Breast epithelium (tissue), 4 donors: ENCODE measurements around the gene ABAT. TPM values are rescaled to one million over a fixed set of nuclear protein-coding genes. Genes with fewer than 3 reads are reported as not detected.

ENCODE experiments used
- DNase-seq, 2 donors: peaks; one replicate each; pipeline ENCODE4 v3.0.0-alpha.2; 2019; ENCODE audit warnings: low spot score in 2 of 2
- H3K27ac ChIP-seq, 2 donors: fragments of 200-600 bp; sonication (generic) in 1 of 2; one replicate each; pipeline ENCODE4 v1.5.1; 2016 to 2019; ENCODE audit warnings: mild to moderate bottlenecking in 1 of 2
- H3K27me3 ChIP-seq, 2 donors: fragments of 200-600 bp; sonication (generic) in 1 of 2; one replicate each; pipeline versions ENCODE4 v1.5.1 to v1.6.0; 2017 to 2019; ENCODE audit warnings: control low read depth in 1 of 2, mild to moderate bottlenecking in 1 of 2
- H3K36me3 ChIP-seq: fragments of 200-600 bp; one replicate; pipeline ENCODE4 v1.5.1; 2019
- H3K4me1 ChIP-seq, 2 donors: fragments of 200-600 bp; sonication (generic); one replicate each; pipeline ENCODE4 v1.5.1; 2016 to 2019; ENCODE audit warnings: control low read depth in 1 of 2
- H3K4me3 ChIP-seq, 3 donors: fragments of 200-600 bp; sonication (generic); 1 replicate in 2 of 3; 2 replicates in 1 of 3; pipeline ENCODE4 v1.5.1; 2016 to 2019; ENCODE audit warnings: mild to moderate bottlenecking in 3 of 3, moderate library complexity in 2 of 3
- H3K9me3 ChIP-seq, 2 donors: fragments of 200-600 bp; sonication (generic) in 1 of 2; one replicate each; pipeline ENCODE4 v1.5.1; 2016 to 2019; ENCODE audit warnings: control low read depth in 1 of 2
- POLR2A ChIP-seq: fragments of 450-650 bp; IDR thresholded peaks from one replicate; pipeline ENCODE4 v1.6.1; 2016; ENCODE audit warnings: antibody characterized with exemption, mild to moderate bottlenecking, moderate library complexity
- POLR2AphosphoS5 ChIP-seq, 3 donors: sonication (generic); formaldehyde crosslinking; IDR thresholded peaks; one replicate each; pipeline ENCODE4 v1.6.1; 2017; ENCODE audit warnings: antibody characterized with exemption in 3 of 3
- intact Hi-C: fragments of 100-400 bp; cut with DNase I; formaldehyde crosslinking; loops from one replicate; pipeline ENCODE4 v1.15.1; 2023; ENCODE audit warnings: low total_unique reads
- total RNA-seq, 3 donors: library from RNA; depleted of rRNA; stranded (reverse); fragments of >200 nt; gene quantifications; one replicate each; pipeline ENCODE4 v1.1.0, GENCODE V29; 2016
- TF ChIP-seq, protein P1 (sequence below), 3 donors: fragments of 450-650 bp; IDR thresholded peaks; one replicate each; pipeline ENCODE4 v1.5.1; 2016 to 2017; ENCODE audit warnings: antibody characterized with exemption in 3 of 3, mild to moderate bottlenecking in 3 of 3, moderate library complexity in 3 of 3

Gene ABAT
- total RNA-seq, 3 donors from 2014 or later, result 7.5 to 12.6 (median 9.8) TPM

DNA sequence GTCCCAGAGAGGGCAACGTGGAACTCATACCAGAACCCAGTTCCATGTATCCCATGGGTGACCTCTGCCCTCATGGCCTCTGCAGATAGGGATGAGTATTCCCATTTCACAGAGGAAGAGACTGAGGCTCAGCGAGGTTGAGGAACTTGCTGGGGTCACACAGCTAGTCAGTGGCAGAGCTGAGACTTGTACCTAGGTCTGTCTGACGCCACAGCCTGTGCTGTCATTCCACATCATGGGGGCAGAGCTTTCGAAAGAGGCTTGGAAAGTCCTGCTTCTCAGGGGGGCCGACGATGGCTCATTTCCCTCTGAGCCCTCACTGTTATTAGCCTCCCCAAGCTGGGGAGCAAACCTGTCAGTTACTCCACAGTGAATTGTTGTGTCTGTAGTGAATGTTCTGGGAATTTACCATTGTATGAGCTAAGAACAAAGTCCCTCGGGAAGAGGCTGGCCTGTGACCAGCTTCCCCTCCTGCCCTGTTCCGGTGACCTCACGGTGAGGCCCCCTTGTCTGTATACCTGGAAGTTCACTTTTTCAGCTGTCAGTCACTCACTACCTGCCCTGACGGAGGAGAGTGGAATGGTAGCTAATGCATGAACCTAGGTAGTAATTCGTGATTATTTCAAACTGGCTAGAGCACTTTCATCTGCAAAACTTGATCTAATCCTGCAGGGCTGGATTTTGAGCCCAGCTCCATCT, 44.0 kb upstream of the ABAT start:
- no peak overlapping the region for H3K27ac ChIP-seq
- H3K9me3 ChIP-seq, result no peaks in the 10 kb centered on the region
- no peaks in the 10 kb centered on the region for H3K27me3 ChIP-seq
- H3K36me3 ChIP-seq, result peaks cover 5% of the 10 kb centered on the region
- no peak for TF ChIP-seq POLR2AphosphoS5 (IDR thresholded peaks at IDR 0.05)
- TF ChIP-seq POLR2A, result no peak
- TF ChIP-seq, protein P1, sequence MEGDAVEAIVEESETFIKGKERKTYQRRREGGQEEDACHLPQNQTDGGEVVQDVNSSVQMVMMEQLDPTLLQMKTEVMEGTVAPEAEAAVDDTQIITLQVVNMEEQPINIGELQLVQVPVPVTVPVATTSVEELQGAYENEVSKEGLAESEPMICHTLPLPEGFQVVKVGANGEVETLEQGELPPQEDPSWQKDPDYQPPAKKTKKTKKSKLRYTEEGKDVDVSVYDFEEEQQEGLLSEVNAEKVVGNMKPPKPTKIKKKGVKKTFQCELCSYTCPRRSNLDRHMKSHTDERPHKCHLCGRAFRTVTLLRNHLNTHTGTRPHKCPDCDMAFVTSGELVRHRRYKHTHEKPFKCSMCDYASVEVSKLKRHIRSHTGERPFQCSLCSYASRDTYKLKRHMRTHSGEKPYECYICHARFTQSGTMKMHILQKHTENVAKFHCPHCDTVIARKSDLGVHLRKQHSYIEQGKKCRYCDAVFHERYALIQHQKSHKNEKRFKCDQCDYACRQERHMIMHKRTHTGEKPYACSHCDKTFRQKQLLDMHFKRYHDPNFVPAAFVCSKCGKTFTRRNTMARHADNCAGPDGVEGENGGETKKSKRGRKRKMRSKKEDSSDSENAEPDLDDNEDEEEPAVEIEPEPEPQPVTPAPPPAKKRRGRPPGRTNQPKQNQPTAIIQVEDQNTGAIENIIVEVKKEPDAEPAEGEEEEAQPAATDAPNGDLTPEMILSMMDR (IDR thresholded peaks at IDR 0.05), result no peak
- H3K4me3 ChIP-seq, result no peak overlapping the region
- intact Hi-C loops, result no loop called here
- DNase-seq, result no peak
- H3K4me1 ChIP-seq, result no peaks in the 10 kb centered on the region

DNA sequence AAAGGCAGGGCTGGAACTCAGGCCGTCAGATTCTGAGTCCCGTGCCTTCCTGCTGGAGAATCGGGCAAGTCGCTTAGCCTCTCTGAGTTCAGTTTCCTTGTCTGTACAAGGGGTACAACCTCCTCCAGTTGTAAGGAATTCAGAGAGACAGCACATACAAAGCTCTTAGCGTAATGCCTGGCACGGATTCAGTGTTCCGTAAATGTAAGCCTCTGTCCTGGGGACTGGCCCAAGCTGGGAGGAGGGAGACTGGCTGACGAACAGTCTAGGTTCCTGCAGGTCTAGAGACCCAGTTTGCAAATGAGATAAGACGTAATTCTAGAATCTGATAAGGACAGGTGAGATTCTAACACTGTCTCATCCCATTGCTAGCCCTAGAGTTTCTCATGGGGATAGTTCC, 43.0 kb upstream of the ABAT start:
- Histone ChIP-seq H3K9me3 (no peaks in the 10 kb centered on the region), H3K27me3 (no peaks in the 10 kb centered on the region), H3K36me3 (peaks cover 5% of the 10 kb centered on the region), H3K4me3 (no peak overlapping the region), H3K27ac (no peak overlapping the region), H3K4me1 (no peaks in the 10 kb centered on the region)
- intact Hi-C loops, result no loop called here
- TF ChIP-seq POLR2A (no peak), POLR2AphosphoS5 (IDR thresholded peaks at IDR 0.05) (no peak)
- TF ChIP-seq, protein P1 (IDR thresholded peaks at IDR 0.05), result no peak
- no peak for DNase-seq

- Histone ChIP-seq H3K4me1 (no peaks in the 10 kb centered on the region), H3K27me3 (no peaks in the 10 kb centered on the region), H3K4me3 (no peak overlapping the region), H3K27ac (no peak overlapping the region), H3K36me3 (peaks cover 5% of the 10 kb centered on the region), H3K9me3 (no peaks in the 10 kb centered on the region)
- no peak for DNase-seq
- intact Hi-C loops, result no loop called here
- TF ChIP-seq, protein P1 (IDR thresholded peaks at IDR 0.05), result no peak
- TF ChIP-seq POLR2AphosphoS5 (IDR thresholded peaks at IDR 0.05) (no peak), POLR2A (no peak)
Observed at GRCh38 chr16:8631818-8632465, 42.5 kb upstream of the ABAT start.

GRCh38 chr16:8632675-8633182, 41.7 kb upstream of the ABAT start:
- no peaks in the 10 kb centered on the region for H3K9me3 ChIP-seq
- DNase-seq, result no peak
- peaks cover 5% of the 10 kb centered on the region for H3K36me3 ChIP-seq
- no peaks in the 10 kb centered on the region for H3K4me1 ChIP-seq
- no peaks in the 10 kb centered on the region for H3K27me3 ChIP-seq
- TF ChIP-seq, protein P1 (IDR thresholded peaks at IDR 0.05), result no peak
- no peak for TF ChIP-seq POLR2AphosphoS5 (IDR thresholded peaks at IDR 0.05)
- no peak for TF ChIP-seq POLR2A
- H3K27ac ChIP-seq, result no peak overlapping the region
- intact Hi-C loops, result no loop called here
- H3K4me3 ChIP-seq, result no peak overlapping the region
